ENCODE measurements around the gene PLA2G2F.

The PLA2G2F gene

DNA sequence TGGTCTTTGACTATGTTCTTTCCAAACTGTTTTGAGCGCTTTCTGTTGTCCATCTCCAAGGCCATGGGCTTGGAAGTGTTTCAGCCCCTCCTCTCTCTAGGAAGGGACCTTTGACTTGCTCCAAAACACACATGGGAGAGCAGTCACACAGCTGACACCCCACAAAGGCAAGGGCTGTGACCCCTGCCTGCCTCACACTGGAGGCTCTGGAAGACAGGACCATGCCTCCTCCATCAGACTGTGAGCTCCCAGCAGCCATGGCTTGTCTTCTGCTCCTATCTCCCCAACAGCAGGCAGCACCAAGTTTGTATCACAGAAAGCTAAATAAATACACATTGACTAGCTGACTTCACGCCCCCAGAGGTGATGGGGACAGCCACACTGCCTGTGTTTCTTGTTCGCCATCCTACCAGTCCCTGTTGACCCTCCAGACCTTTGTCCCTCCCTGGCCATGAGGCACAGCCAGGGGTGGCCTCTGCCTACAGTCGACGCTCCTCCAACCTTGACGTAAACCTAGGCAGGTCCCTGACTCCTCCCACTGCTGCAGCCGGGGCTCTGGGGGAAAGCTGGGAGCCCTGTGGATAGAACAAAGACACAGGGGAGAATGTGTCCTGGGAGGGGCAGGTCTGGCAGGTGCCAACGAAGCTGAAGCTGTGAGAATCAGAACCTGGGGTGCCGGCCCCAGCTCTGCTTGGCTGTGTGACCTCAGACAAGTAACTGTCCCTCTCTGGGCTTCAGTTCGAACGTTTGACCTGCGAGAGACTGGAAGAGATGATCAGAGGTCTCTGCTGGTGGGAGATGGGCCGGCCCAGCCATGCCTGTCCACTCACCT lies 4.8 kb downstream of the PLA2G2F start:
- DNase-seq = no peak

- no peak for DNase-seq
These were observed 8.9 kb downstream of the PLA2G2F start for GRCh38 chr1:20147846-20148570.

GRCh38 chr1:20148571-20149500 lies 9.7 kb downstream of the PLA2G2F start:
- DNase-seq = no peak

DNA sequence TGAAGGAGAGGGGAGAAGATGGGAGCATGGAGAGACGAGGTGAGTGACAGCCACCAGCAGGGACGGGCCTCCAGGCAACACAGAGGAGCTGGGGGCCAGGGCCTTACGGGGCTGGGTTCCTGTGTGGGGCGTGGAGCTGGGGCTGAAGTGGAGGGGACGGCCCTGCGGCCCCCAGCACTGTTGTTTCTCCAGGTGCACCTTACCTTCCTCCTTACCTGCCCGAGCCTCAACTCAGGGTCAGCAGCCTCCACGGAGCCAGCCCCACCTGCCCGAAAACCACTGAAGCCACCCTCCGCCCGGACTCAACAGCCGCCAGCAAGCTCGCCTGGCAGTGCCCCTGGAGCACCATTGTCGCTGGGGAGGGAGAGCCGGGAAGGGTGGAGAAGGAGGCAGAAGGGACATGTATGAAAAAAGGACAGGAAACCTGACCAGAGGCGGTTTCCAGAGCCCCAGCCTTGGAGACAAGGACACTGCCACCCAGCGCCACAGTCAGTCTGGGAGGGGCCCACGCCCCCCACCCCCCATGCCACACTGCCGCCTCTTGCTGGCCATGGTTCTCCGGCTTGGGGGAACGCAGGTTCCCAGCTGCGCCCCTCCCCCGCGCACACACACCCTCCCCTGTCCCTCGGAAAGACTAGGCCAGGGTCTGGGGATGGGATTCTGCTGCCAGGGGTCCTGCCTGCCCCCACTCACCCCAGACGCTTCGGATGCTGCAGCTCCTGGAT lies 10.6 kb downstream of the PLA2G2F start:
- no peak for DNase-seq

DNA sequence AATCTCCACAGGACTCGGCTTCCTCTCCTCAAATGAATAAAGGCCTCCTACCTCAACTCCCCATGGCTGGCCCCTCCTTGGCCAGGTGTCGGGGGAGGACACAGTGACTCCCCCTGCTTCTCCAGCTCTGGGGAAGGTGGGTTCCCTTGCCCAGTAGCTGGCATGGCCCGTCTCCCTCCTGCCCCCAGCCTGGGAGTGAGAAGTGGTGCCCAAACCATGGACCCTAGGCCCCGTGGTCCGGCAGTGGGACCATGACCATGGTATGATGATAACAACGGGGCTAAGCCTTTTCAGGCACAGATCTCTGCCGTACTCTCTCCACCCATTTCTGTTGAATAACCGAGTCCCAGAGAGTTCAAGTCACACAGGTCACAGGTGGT lies 11.2 kb downstream of the PLA2G2F start:
- DNase-seq = no peak

DNA sequence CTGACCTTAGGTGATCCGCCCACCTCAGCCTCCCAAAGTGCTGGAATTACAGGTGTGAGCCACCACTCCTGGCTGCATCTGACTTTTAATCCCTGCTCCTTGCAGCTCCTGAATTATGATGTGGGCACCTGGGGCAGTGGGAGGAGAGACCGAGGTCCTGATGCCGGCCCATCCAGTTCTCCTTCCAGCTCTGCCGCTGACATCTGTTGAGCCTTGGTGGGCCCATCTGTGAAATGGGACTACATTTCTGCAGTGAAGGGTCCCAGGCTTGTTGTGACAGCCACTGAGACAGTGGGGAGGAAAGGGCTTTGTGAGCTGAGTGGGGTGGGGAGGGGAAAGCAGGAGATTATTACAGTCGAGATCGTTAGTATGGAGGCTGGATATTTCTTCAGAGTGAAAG lies 11.8 kb downstream of the PLA2G2F start:
- DNase-seq = no peak

DNA sequence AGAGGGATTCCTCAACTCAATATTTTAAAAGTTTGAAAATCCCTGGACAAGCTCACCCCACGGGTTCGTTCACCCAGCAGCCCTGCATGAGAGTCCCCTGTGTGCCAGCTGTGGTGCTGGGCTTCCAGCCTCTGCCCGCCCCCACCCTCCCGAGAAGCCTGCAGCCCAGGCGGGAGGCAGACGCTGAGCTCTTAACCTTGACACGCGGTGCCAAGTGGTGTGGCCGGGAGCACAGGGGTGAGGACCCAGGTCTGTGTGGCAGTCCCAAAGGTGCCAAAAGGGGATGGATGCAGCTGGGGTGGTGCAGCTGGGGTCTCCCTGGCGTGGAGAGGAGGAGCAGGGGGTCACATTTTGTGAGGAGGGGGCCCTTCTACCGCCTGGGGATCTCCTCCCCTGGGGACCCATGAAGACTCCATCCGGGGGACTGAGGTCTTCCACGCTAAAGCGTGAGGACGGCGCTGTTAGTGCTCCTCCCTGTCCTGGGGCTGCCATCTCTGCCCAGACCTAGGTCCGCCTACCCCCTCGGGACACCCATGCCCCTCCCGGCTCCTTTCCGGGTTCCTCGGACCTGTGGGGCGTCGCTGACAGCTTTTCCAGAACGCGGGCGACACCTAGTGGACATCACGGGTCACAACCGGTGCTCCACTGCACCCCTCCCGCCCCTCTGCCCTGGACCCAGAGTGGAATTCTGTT lies 12.9 kb downstream of the PLA2G2F start:
- DNase-seq = peak; percentile 60 to 61

DNA sequence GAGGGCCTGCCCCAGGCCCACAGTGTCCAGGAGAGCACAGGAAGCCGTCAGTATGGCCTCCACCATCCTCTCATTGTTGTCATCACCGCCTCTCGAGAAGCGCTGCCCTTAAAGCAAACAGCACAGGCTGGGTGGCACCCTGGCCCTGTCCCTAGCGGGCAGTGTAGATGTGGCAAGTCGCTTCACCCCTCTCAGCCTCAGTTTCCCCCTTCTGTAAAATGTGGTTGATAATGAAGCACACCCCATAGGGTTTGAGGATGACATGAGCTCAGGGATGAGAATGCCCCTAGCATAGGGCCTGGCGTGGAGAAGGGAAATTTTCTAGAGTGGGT lies 13.4 kb downstream of the PLA2G2F start:
- DNase-seq = no peak

- DNase-seq = no peak
These were observed 13.9 kb downstream of the PLA2G2F start for GRCh38 chr1:20153000-20153418.

DNA sequence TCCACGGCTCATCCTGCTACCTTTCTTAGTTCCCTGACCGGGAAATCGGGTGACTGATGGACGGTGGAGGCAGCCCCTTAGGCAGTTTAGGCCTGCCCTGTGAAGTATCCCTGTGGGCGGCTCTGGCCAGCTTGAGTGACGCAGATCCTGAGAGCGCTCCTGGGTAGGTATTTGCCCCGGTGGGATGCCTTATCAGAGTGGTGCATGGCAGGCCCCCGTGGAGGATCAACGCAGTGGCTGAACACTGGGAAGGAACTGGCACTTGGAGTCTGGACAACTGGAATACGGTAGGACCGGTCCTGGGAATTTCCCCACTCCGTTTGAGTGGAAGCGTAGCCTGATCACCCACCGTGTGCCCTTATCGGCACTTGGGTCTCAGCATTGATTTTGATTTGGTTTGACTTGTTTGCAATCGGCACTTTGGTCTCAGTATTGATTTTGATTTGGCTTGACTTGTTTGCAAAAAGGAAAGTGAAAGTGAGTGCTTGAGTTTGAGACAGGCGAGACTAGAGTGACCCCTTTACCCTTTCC lies 15.2 kb downstream of the PLA2G2F start:
- no peak for DNase-seq

DNA sequence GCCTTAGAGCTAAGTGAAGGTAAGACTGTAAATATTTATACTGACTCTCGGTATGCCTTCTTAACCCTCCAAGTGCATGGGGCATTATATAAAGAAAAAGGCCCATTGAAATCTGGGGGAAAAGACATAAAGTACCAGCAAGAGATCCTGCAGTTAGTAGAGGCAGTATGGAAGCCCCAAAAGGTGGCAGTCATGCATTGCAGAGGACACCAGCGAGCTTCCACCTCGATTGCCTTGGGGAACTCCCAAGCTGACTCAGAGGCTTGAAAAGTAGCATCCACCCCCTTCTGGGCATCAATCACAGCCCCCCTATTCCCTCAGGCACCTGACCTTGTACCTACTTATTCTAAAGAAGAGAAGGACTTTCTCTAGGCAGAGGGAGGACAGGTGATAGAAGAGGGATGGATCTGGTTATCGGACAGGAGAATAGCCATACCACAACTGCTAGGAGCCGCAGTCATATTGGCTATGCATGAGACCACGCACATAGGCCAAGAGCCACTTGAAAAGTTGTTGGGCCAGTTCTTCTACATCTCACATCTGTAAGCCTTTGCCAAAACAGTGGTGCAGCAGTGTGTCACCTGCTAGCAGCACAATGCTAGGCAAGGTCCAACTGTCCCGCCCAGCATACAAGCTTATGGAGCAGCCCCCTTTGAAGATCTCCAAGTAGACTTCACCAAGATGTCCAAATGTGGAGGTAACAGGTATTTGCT lies 19.4 kb downstream of the PLA2G2F start:
- DNase-seq = no peak

DNA sequence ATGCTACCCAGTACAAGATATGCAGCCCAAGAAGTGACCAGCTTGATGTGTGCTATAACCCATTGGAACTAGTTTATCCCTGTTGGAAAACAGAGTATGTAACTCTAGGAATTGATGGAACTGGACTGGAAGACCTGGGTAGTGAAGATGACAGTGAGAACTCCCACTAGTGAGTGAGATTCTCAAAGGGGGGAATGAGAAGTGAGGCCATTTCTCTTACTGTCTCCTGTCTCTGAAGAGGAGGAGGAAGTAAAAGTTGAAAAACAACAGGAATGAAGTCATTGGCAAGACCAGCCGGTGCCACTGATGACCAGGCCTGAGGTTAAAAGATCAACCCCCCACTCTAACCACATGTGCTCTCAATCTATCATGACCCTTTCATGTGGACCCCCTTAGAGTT lies 20.9 kb downstream of the PLA2G2F start:
- DNase-seq = no peak

GRCh38 chr1:20164694-20165202 lies 25.6 kb downstream of the PLA2G2F start:
- DNase-seq = no peak

DNA sequence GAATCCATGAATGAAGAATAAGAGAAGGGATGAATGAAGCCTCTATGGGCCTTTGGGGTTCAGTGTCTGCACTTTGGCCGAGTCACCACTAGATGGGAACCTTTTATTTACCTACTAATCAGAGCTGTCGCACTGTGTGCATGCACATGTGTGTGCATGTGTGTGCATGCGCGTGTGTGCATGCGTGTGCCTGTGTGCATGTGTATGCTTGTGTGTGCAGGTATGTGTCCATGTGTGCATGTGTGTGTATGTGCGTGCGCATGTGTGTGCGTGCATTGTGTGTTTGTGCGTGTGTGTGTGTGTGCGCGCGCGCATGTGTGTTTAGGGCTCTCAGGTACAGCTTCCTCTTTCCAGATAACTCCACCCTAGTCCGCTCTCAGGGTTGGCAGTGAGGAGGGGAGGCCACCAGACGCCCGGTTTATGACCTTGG lies 26.4 kb downstream of the PLA2G2F start:
- no peak for DNase-seq

- DNase-seq = no peak
These were observed 26.9 kb downstream of the PLA2G2F start for GRCh38 chr1:20166051-20166450.

GRCh38 chr1:20167126-20167525 lies 28.0 kb downstream of the PLA2G2F start:
- DNase-seq = no peak

DNA sequence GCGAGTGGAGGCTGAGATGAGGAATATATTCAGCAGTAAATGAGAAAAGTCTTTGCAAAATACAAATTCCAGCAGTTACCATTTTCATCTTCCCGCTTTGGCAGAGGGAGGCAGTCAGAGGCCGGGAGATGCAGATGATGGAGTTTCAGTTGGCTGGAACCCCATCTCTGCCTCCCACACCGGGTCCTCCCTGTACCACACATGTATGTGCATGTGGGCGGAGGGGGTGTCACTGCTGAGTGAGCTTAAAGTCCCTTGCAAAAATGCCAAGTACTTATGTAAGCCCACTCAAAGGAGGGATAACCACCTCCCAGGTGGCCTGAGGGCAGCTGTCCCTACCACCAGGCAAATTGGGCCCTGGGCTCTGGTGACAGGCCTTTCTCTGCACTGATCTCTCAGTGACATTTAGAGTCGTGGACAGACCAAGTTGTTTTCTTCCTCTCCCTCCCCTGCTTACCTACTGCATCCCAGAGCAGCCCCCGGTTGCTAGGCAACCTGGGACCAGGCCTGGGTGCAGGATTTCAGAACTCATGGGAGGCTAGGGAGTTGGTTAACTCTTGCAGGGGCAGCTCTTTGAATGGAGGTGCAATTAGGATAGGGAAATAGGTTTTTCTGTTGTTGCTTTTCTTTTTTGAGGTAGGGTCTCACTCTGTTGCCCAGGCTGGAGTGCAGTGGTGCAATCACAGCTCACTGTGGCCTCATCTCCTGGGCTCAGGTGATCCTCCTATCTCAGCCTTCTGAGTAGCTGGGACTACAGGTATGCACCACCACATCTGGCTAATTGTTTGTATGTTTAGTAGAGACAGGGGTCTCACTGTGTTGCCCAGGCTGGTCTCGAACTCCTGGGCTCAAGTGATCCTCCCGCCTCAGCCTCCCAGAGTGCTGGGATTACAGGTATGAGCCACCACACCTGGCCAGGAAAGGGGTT lies 29.7 kb downstream of the PLA2G2F start:
- DNase-seq = no peak

DNA sequence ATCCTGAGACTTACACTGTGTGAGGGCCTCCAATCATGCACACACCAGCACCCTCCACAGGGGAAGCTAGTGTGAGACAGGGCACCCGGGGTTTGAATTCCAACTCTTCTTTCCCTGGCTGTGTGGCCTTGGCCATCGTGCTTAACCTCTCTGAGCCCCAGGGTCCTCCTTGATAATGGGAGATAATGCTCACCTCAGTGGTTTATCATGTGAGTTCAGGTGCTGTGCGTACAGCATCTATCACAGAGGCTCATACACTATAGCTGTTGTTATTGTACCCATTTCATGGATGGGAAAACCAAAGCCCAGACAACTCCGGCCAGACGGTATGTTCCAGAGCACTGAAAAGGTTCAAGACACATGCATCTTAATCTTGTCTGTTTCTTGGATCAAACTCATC lies 30.8 kb downstream of the PLA2G2F start:
- no peak for DNase-seq

DNA sequence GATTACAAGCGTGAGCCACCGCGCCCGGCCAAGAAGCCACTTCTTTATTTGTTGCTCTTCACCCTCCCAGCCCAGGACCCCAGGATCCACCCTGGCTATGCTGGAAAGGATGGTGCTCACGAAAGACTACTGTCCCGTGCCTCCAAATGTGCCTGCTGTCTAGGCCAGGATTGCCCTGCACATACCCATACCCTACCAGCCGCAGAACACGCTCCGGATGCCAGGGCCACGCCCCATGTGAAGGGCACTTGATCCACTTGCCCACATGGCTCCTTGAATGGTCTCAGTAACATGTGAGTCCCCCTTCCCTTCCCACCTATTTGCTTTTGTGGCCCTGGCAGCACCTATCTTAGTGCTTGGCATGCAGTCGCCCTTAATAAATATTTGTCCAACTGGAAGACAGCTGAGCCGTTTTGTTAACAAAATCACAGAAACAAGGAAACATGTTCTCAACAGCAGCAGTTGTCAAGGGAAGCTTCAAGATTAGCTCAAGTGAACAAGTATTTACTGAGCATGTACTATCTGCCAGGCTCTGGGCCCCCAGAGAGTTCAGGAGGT lies 33.0 kb downstream of the PLA2G2F start:
- no peak for DNase-seq

Data from bone marrow (tissue), 2 donors.